ENCODE results near the gene ZNF778.
"Not testable (repeated sequence)": the region's sequence is repeated elsewhere in the genome, so short reads cannot be mapped to it uniquely, and the experiment has no call there.

DNA sequence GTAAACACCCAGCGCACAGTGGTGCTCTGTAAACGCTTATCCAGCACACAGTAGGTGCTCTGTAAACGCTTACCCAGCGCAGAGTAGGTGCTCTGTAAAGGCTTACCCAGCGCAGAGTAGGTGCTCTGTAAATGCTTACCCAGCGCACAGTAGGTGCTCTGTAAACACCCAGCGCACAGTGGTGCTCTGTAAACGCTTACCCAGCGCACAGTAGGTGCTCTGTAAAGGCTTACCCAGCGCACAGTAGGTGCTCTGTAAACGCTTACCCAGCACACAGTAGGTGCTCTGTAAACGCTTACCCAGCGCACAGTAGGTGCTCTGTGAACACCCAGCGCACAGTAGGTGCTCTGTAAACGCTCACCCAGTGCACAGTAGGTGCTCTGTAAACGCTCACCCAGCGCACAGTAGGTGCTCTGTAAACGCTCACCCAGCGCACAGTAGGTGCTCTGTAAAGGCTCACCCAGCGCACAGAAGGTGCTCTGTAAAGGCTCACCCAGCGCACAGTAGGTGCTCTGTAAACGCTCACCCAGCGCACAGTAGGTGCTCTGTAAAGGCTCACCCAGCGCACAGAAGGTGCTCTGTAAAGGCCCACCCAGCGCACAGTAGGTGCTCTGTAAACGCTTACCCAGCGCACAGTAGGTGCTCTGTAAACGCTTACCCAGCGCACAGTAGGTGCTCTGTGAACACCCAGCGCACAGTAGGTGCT, 31.5 kb upstream of the ZNF778 start:
- not testable (repeated sequence) for TF ChIP-seq POLR2A (IDR thresholded peaks at IDR 0.05; ENCODE audit: low read depth, low read length); POLR2AphosphoS5 (IDR thresholded peaks at IDR 0.05; ENCODE audit: low read depth, low read length); POU2F2 (IDR thresholded peaks at IDR 0.05; ENCODE audit: low read depth, low read length); SPI1 (IDR thresholded peaks at IDR 0.05; ENCODE audit: low read depth, low read length); TAF1 (IDR thresholded peaks at IDR 0.05; ENCODE audit: low read depth, low read length); PAX5 (IDR thresholded peaks at IDR 0.05; ENCODE audit: insufficient read depth, low read length, severe bottlenecking)
